Karpas-422 (cell line): ENCODE data around the gene HINT2. TPM values are rescaled to one million over a fixed set of nuclear protein-coding genes. Genes with fewer than 3 reads are reported as not detected.

Experiments used
- DNase-seq: peaks from one replicate; pipeline ENCODE4 v3.0.0-alpha.2; 2015
- H2AFZ ChIP-seq: fragments of 200-600 bp; sonication (generic); 2 replicates; pipeline ENCODE4 v1.6.1; 2014; ENCODE audit warnings: antibody characterized with exemption, low read length, mixed read lengths
- H3K27ac ChIP-seq: fragments of 200-600 bp; sonication (generic); 2 replicates; pipeline ENCODE4 v1.5.1; 2014; ENCODE audit warnings: mild to moderate bottlenecking, low read length, moderate library complexity
- H3K27me3 ChIP-seq: fragments of 200-600 bp; sonication (generic); 2 replicates; pipeline ENCODE4 v1.6.1; 2014; ENCODE audit warnings: low read length, mixed read lengths
- H3K36me3 ChIP-seq: fragments of 200-600 bp; sonication (generic); 2 replicates; pipeline ENCODE4 v1.6.1; 2014; ENCODE audit warnings: low read length, mixed read lengths; ENCODE audit not compliant: insufficient read depth
- H3K4me1 ChIP-seq: fragments of 200-600 bp; sonication (generic); 2 replicates; pipeline ENCODE4 v1.6.1; 2014; ENCODE audit warnings: mild to moderate bottlenecking, low read length, mixed read lengths
- H3K4me2 ChIP-seq: fragments of 200-600 bp; sonication (generic); 2 replicates; pipeline ENCODE4 v1.6.1; 2014; ENCODE audit warnings: low read length, low read depth, mild to moderate bottlenecking; ENCODE audit not compliant: poor library complexity, severe bottlenecking
- H3K4me3 ChIP-seq: fragments of 200-600 bp; sonication (generic); 2 replicates; pipeline ENCODE4 v1.5.1; 2014; ENCODE audit warnings: mild to moderate bottlenecking, antibody characterized with exemption, low read length, mixed read lengths
- H3K79me2 ChIP-seq: fragments of 200-600 bp; sonication (generic); 2 replicates; pipeline ENCODE4 v1.6.1; 2014; ENCODE audit warnings: mild to moderate bottlenecking, low read length, mixed read lengths
- H3K9ac ChIP-seq: fragments of 200-600 bp; sonication (generic); 2 replicates; pipeline ENCODE4 v1.6.0; 2014; ENCODE audit warnings: low read length
- H3K9me2 ChIP-seq: fragments of 200-600 bp; sonication (generic), shearing (Covaris generic); replicated peaks from 2 replicates; pipeline ENCODE4 v1.6.0; 2014; ENCODE audit warnings: mild to moderate bottlenecking, low read length, moderate library complexity; ENCODE audit not compliant: insufficient read depth
- H3K9me3 ChIP-seq: fragments of 300-700, 200-600 bp; sonication (generic); 2 replicates; pipeline ENCODE4 v1.6.1; 2014; ENCODE audit warnings: low read length, mixed read lengths
- H4K20me1 ChIP-seq: fragments of 200-600 bp; sonication (generic); 2 replicates; pipeline ENCODE4 v1.6.1; 2014; ENCODE audit warnings: mild to moderate bottlenecking, antibody characterized with exemption, low read length, low read depth; ENCODE audit not compliant: insufficient read depth
- small RNA-seq: library from RNA; depleted of rRNA; stranded (forward); fragments of <200 nt; gene quantifications from one replicate; pipeline ENCODE3, GENCODE V24; 2014
- total RNA-seq: library from RNA; depleted of rRNA; stranded (reverse); fragments of >200 nt; shearing (Covaris generic); gene quantifications from 2 replicates; pipeline ENCODE4 v1.2.3, GENCODE V29; 2014; ENCODE audit warnings: low replicate concordance; rRNA removed

The HINT2 gene
- total RNA-seq, 1 experiment from 2014 or later: 84.0 TPM

DNA sequence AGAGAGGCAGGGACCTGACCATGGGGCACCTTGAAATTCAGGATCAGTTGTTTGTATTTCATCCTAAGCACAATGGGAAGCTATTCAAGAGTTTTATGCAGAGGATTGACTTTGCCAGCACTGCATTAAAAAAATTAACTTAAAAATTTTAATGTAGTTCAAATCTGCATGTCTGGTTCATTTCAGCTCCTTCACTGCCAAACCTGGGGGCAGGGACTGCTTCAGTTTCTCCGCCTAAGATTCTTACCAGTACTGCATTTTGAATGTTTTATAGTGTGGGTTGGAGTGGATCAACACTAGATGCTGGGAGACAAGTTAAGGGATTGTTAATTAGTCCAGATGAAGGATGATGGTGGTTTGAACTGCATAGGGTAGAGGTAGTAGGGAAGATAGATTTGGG, 45.1 kb downstream of the HINT2 start:
- H2AFZ ChIP-seq: no peak overlapping the region
- no peaks in the 10 kb centered on the region for H3K27me3 ChIP-seq
- no peak overlapping the region for H3K4me2 ChIP-seq
- H3K36me3 ChIP-seq: peaks cover 3% of the 10 kb centered on the region; the same call in 1 of the 2 replicates
- peaks cover 82% of the 10 kb centered on the region for H3K79me2 ChIP-seq
- H3K4me3 ChIP-seq: no peak overlapping the region
- no peak for DNase-seq
- H3K9ac ChIP-seq: no peak overlapping the region
- peaks cover 58% of the 10 kb centered on the region for H3K4me1 ChIP-seq
- peak overlapping the region; percentile 13; the same call in 1 of the 2 replicates for H3K27ac ChIP-seq
- H4K20me1 ChIP-seq: no peaks in the 10 kb centered on the region
- H3K9me3 ChIP-seq: no peaks in the 10 kb centered on the region
- no peaks in the 10 kb centered on the region for H3K9me2 ChIP-seq

DNA sequence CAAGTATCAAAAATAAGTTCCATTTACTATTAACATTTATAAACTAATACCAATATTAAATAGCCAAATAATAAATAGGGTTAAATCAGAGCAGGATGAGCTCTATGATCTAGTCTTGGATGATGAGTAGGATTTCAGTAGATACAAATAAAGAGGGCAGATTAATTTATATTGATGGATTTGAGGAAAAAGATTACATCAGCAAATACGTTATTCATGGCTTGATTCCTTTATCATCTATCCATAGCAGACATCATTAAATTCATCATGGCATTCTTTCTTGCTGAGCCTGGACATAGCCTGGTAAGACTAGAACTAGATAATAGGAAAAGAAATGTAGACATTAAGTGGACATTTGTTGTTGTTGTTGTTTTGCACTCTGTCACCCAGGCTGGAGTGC, 47.4 kb downstream of the HINT2 start:
- H3K36me3 ChIP-seq: peaks cover 3% of the 10 kb centered on the region; the same call in 1 of the 2 replicates
- H3K79me2 ChIP-seq: peaks cover 95% of the 10 kb centered on the region
- no peaks in the 10 kb centered on the region for H3K9me2 ChIP-seq
- no peak overlapping the region for H3K4me2 ChIP-seq
- H3K9me3 ChIP-seq: no peaks in the 10 kb centered on the region
- no peaks in the 10 kb centered on the region for H4K20me1 ChIP-seq
- H3K27ac ChIP-seq: no peak overlapping the region
- peaks cover 53% of the 10 kb centered on the region for H3K4me1 ChIP-seq
- H3K9ac ChIP-seq: no peak overlapping the region
- no peak overlapping the region for H2AFZ ChIP-seq
- no peaks in the 10 kb centered on the region for H3K27me3 ChIP-seq
- DNase-seq: no peak
- H3K4me3 ChIP-seq: no peak overlapping the region

DNA sequence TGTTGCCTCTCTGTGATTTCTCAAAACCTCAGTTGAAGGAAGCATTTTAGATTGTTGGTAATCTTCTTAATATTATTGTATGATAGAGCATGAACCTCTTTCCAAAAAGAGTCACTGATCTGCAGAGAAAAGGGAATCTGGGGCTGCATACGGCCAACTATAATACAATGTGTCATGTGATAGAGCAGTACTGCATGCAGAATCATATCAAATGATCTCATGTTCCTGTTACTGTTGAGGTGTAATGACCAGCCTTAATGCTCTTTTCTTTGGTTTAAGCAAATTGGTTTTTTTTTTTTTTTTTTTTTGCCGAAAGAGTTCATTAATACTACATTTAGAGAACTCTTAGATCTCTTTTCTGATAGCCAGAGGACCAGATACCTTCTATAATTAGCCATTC, 47.8 kb downstream of the HINT2 start:
- Histone ChIP-seq H3K9me3 (no peaks in the 10 kb centered on the region), H3K27me3 (no peaks in the 10 kb centered on the region), H4K20me1 (no peaks in the 10 kb centered on the region), H3K9ac (no peak overlapping the region), H2AFZ (no peak overlapping the region), H3K4me3 (no peak overlapping the region), H3K9me2 (no peaks in the 10 kb centered on the region), H3K36me3 (peaks cover 1% of the 10 kb centered on the region; the same call in 1 of the 2 replicates), H3K27ac (no peak overlapping the region), H3K4me1 (peaks cover 50% of the 10 kb centered on the region), H3K4me2 (no peak overlapping the region), H3K79me2 (peaks cover 95% of the 10 kb centered on the region)
- no peak for DNase-seq

DNA sequence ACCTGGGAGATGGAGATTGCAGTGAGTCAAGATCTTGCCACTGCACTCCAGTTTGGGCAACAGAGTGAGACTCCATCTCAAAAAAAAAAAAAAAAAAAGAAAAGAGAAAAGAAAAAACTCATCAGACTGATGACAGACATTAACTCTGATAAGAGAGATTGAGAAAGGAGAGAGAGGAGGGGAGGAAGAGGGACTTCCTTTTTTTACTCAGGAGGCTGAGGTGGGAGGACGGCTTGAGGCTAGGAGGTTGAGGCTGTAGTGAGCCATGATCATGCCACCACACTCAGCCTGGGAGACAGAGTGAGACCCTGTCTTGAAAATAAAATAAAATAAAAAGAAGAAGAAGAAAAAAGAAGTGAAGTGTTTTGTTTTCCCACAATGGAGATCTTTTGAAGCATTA, 51.0 kb downstream of the HINT2 start:
- Histone ChIP-seq H3K27me3 (no peaks in the 10 kb centered on the region), H3K4me2 (no peak overlapping the region), H3K9ac (no peak overlapping the region), H3K4me3 (no peak overlapping the region), H3K4me1 (peaks cover 27% of the 10 kb centered on the region), H4K20me1 (no peaks in the 10 kb centered on the region), H3K36me3 (peaks cover 7% of the 10 kb centered on the region; the same call in 1 of the 2 replicates), H3K79me2 (peaks cover 94% of the 10 kb centered on the region), H3K9me2 (no peaks in the 10 kb centered on the region), H3K9me3 (no peaks in the 10 kb centered on the region), H2AFZ (no peak overlapping the region), H3K27ac (no peak overlapping the region)
- no peak for DNase-seq

DNA sequence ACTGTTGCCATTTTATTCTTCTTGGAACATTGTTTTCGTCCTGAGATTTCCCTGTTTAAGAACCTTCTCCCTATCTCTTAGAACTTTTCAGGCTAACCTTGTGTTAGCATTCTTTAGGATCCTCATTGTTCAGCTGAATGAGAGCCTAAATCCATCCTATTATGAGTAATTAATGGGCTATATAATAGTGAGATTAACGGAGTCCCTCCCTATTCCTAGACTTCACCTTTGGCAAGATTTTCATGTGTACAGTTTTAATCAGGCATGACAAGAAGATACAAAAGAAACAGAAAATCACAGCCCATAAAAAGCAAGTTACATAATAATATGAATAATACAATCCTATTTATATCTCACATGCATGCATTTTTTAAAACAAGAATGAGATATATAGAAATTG, 51.7 kb downstream of the HINT2 start:
- H3K27me3 ChIP-seq: no peaks in the 10 kb centered on the region
- no peaks in the 10 kb centered on the region for H3K9me3 ChIP-seq
- H3K27ac ChIP-seq: no peak overlapping the region
- H3K36me3 ChIP-seq: peaks cover 7% of the 10 kb centered on the region; the same call in 1 of the 2 replicates
- H3K4me2 ChIP-seq: no peak overlapping the region
- peaks cover 94% of the 10 kb centered on the region for H3K79me2 ChIP-seq
- H3K9me2 ChIP-seq: no peaks in the 10 kb centered on the region
- peaks cover 33% of the 10 kb centered on the region for H3K4me1 ChIP-seq
- H3K4me3 ChIP-seq: no peak overlapping the region
- no peaks in the 10 kb centered on the region for H4K20me1 ChIP-seq
- H2AFZ ChIP-seq: no peak overlapping the region
- H3K9ac ChIP-seq: no peak overlapping the region
- DNase-seq: no peak

Small RNA genes within 50 kb of the gene (small RNA-seq; reads per million reads assigned to genes)
- 1.2 reads per million, percentile 35 among the genes with 10 or more reads in this experiment for gene HINT2

Other genes with a start within 250 kb of the HINT2 start
- gene TESK1, start 209.8 kb downstream of the HINT2 start, total RNA-seq: 20.2 and 30.6 TPM in 2 replicates
- 5.6 and 7.8 TPM in 2 replicates for gene CD72, start 196.6 kb downstream of the HINT2 start, total RNA-seq
- gene SIT1, start 164.1 kb downstream of the HINT2 start, total RNA-seq: 97.6 and 117 TPM in 2 replicates
- gene RMRP, start 157.0 kb downstream of the HINT2 start, total RNA-seq: 23,349 and 56,129 TPM in 2 replicates
- gene CCDC107, start 156.8 kb downstream of the HINT2 start, total RNA-seq: 13.2 and 24.0 TPM in 2 replicates
- 15.3 and 16.0 TPM in 2 replicates for gene ARHGEF39, start 149.8 kb downstream of the HINT2 start, total RNA-seq
- 26.8 and 35.2 TPM in 2 replicates for gene CA9, start 141.1 kb downstream of the HINT2 start, total RNA-seq
- 0.19 TPM in 1 of 2 replicates, not detected in the other for gene TPM2, start 125.1 kb downstream of the HINT2 start, total RNA-seq
- gene TLN1, start 82.8 kb downstream of the HINT2 start, total RNA-seq: 54.2 and 94.0 TPM in 2 replicates
- 10.8 and 17.1 TPM in 2 replicates for gene CREB3, start 82.4 kb downstream of the HINT2 start, total RNA-seq
- 54.9 and 74.2 TPM in 2 replicates for gene GBA2, start 65.8 kb downstream of the HINT2 start, total RNA-seq
- gene RGP1, start 65.8 kb downstream of the HINT2 start, total RNA-seq: 13.4 and 13.8 TPM in 2 replicates
- gene MSMP, start 60.8 kb downstream of the HINT2 start, total RNA-seq: 1.1 and 4.2 TPM in 2 replicates
- gene NPR2, start 23.5 kb downstream of the HINT2 start, total RNA-seq: 8.5 and 18.0 TPM in 2 replicates
- gene SPAG8, start 2.8 kb downstream of the HINT2 start, total RNA-seq: 0.07 and 0.90 TPM in 2 replicates
- not detected in 2 replicates for gene FAM221B, start 13.7 kb upstream of the HINT2 start, total RNA-seq
- gene TMEM8B, start 14.2 kb upstream of the HINT2 start, total RNA-seq: 2.9 and 3.0 TPM in 2 replicates
- gene OR13J1, start 55.4 kb upstream of the HINT2 start, total RNA-seq: not detected in 2 replicates
- gene HRCT1, start 91.2 kb upstream of the HINT2 start, total RNA-seq: not detected in 2 replicates
- gene SPAAR, start 94.4 kb upstream of the HINT2 start, total RNA-seq: not detected in 2 replicates
- not detected in 2 replicates for gene OR2S2, start 143.1 kb upstream of the HINT2 start, total RNA-seq
- gene RECK, start 221.9 kb upstream of the HINT2 start, total RNA-seq: 2.3 and 2.6 TPM in 2 replicates